GM18511 (cell line): ENCODE measurements around the gene INAVA.

Experiments used
- ATAC-seq: cut with Tn5 transposase; IDR thresholded peaks from one replicate; pipeline ENCODE4 v1.9.1; 2021; ENCODE audit warnings: mild to moderate bottlenecking, moderate library complexity; ENCODE audit not compliant: unreplicated experiment

Gene INAVA

GRCh38 chr1:200894712-200895442, at the start of gene INAVA:
INAVA (plus strand) TSS chr1:200894900; CDS start chr1:200898401, 3,501 bp downstream.
- no peak for ATAC-seq

GRCh38 chr1:200845360-200845759, 49.3 kb upstream of the INAVA start:
- no peak for ATAC-seq

- ATAC-seq = no peak
Observed at GRCh38 chr1:200846398-200846797, 48.3 kb upstream of the INAVA start.

- no peak for ATAC-seq
Observed at GRCh38 chr1:200849430-200849829, 45.3 kb upstream of the INAVA start.

GRCh38 chr1:200850554-200850953, 44.1 kb upstream of the INAVA start:
- ATAC-seq = no peak

GRCh38 chr1:200856716-200857357, 37.9 kb upstream of the INAVA start:
- no peak for ATAC-seq

GRCh38 chr1:200857804-200858203, 36.9 kb upstream of the INAVA start:
- no peak for ATAC-seq

- ATAC-seq = no peak
Observed at GRCh38 chr1:200861937-200862647, 32.6 kb upstream of the INAVA start.

GRCh38 chr1:200862713-200863415, 31.8 kb upstream of the INAVA start:
- no peak for ATAC-seq

- no peak for ATAC-seq
Observed at GRCh38 chr1:200866116-200866515, 28.6 kb upstream of the INAVA start.

GRCh38 chr1:200866521-200866920, 28.2 kb upstream of the INAVA start:
- ATAC-seq = peak; percentile 88

GRCh38 chr1:200867018-200867811, 27.5 kb upstream of the INAVA start:
- ATAC-seq = no peak

GRCh38 chr1:200869376-200869752, 25.3 kb upstream of the INAVA start:
- no peak for ATAC-seq

GRCh38 chr1:200869753-200870391, 24.8 kb upstream of the INAVA start:
- ATAC-seq = peak; percentile 51

GRCh38 chr1:200872446-200873115, 22.1 kb upstream of the INAVA start, which contains the start of gene GPR25:
GPR25 (plus strand) TSS chr1:200872981; CDS start chr1:200873038, 57 bp downstream.
- ATAC-seq = no peak

GRCh38 chr1:200873116-200873670, 21.5 kb upstream of the INAVA start:
- ATAC-seq = no peak

GRCh38 chr1:200873671-200874397, 20.9 kb upstream of the INAVA start:
- no peak for ATAC-seq

GRCh38 chr1:200874694-200875093, 20.0 kb upstream of the INAVA start:
- no peak for ATAC-seq
